ENCODE results near the gene MAP3K7. TPM values are rescaled to one million over a fixed set of nuclear protein-coding genes. Genes with fewer than 3 reads are reported as not detected.

Gene MAP3K7
- total RNA-seq, 2 donors from 2014 or later: 40.1 to 50.9 TPM

DNA sequence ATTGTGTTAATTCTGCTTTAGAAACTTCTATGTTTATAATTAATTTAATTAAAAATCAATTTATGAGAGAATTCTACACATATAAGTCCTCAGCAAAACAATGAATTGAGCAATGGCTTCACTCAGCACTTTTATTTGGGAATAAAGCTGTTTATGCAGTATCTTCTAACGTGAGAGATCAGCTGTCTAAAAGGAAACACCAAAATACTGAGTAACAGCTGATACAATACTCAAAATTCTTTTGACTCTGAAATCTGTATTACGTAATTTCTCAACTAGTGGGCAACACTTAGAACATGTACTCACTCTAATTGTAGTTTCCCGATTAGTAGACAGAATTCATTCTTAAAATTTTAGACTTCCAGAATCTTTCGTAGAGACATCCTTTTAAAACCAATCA, 49.8 kb downstream of the MAP3K7 start:
- Mint-ChIP-seq H3K27me3 (ENCODE audit: insufficient read depth) (no peaks in the 10 kb centered on the region), H3K9me3 (no peaks in the 10 kb centered on the region), H3K27ac (no peak overlapping the region), H3K4me3 (no peak overlapping the region), H3K36me3 (ENCODE audit: low read depth) (no peaks in the 10 kb centered on the region), H3K4me1 (peaks cover 12% of the 10 kb centered on the region)
- no peaks in the 10 kb centered on the region for H3K27me3 ChIP-seq (ENCODE audit: control insufficient read depth, insufficient read depth, low read length, poor library complexity, severe bottlenecking)
- H3K9me3 ChIP-seq (ENCODE audit: control insufficient read depth, low read length): no peaks in the 10 kb centered on the region
- TF ChIP-seq, protein P1, sequence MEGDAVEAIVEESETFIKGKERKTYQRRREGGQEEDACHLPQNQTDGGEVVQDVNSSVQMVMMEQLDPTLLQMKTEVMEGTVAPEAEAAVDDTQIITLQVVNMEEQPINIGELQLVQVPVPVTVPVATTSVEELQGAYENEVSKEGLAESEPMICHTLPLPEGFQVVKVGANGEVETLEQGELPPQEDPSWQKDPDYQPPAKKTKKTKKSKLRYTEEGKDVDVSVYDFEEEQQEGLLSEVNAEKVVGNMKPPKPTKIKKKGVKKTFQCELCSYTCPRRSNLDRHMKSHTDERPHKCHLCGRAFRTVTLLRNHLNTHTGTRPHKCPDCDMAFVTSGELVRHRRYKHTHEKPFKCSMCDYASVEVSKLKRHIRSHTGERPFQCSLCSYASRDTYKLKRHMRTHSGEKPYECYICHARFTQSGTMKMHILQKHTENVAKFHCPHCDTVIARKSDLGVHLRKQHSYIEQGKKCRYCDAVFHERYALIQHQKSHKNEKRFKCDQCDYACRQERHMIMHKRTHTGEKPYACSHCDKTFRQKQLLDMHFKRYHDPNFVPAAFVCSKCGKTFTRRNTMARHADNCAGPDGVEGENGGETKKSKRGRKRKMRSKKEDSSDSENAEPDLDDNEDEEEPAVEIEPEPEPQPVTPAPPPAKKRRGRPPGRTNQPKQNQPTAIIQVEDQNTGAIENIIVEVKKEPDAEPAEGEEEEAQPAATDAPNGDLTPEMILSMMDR (conservative IDR thresholded peaks at IDR 0.05): no peak
- H3K9ac ChIP-seq (ENCODE audit: extremely low read depth, low read length, poor library complexity, severe bottlenecking): no peak overlapping the region
- 87 to 92% methylated on average over 3 to 4 of the region's 4 CpGs for WGBS, 2 experiments (ENCODE audit: insufficient coverage in 1 of 2, insufficient read length in 1 of 2)
- H3K36me3 ChIP-seq (ENCODE audit: control insufficient read depth, insufficient read depth, low read length): peaks cover 37% of the 10 kb centered on the region
- H3K27ac ChIP-seq (ENCODE audit: low read depth, low read length): peak overlapping the region; percentile 64
- no peak for DNase-seq
- no peak overlapping the region for H3K4me3 ChIP-seq (ENCODE audit: low read length)
- H3K4me1 ChIP-seq (ENCODE audit: control insufficient read depth, insufficient read depth, low read length): peaks cover 9% of the 10 kb centered on the region

DNA sequence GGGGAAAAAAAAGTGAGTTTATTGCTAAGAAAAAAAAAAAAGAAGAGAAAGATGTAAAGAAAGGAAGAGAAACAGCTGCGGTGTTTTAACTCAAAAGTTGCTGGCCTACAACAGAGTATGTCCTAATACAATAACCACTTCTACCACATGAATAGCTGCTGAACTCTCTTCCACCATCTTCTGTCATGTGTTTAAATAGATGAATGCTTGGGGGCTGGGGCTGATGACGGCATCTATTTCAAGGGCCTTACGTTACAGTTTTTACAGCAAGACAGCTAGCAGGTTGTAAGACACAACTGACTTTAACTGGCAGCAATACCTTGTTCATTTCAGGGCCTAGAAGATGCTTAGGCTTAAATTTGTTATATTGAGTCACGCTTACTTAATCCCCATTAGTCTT, 50.4 kb downstream of the MAP3K7 start:
- TF ChIP-seq, protein P1 (conservative IDR thresholded peaks at IDR 0.05): no peak
- DNase-seq: no peak
- H3K36me3 ChIP-seq (ENCODE audit: control insufficient read depth, insufficient read depth, low read length): peaks cover 38% of the 10 kb centered on the region
- no peak overlapping the region for H3K4me3 Mint-ChIP-seq
- H3K27ac ChIP-seq (ENCODE audit: low read depth, low read length): peak overlapping the region; percentile 3
- H3K4me3 ChIP-seq (ENCODE audit: low read length): no peak overlapping the region
- H3K27me3 Mint-ChIP-seq (ENCODE audit: insufficient read depth): no peaks in the 10 kb centered on the region
- H3K4me1 ChIP-seq (ENCODE audit: control insufficient read depth, insufficient read depth, low read length): peaks cover 9% of the 10 kb centered on the region
- H3K9me3 Mint-ChIP-seq: no peaks in the 10 kb centered on the region
- H3K4me1 Mint-ChIP-seq: peaks cover 12% of the 10 kb centered on the region
- 62 to 97% methylated on average over 2 to 3 of the region's 4 CpGs for WGBS, 2 experiments (ENCODE audit: insufficient coverage in 1 of 2, insufficient read length in 1 of 2)
- no peaks in the 10 kb centered on the region for H3K27me3 ChIP-seq (ENCODE audit: control insufficient read depth, insufficient read depth, low read length, poor library complexity, severe bottlenecking)
- H3K9me3 ChIP-seq (ENCODE audit: control insufficient read depth, low read length): no peaks in the 10 kb centered on the region
- no peak overlapping the region for H3K27ac Mint-ChIP-seq
- H3K36me3 Mint-ChIP-seq (ENCODE audit: low read depth): no peaks in the 10 kb centered on the region
- no peak overlapping the region for H3K9ac ChIP-seq (ENCODE audit: extremely low read depth, low read length, poor library complexity, severe bottlenecking)

DNA sequence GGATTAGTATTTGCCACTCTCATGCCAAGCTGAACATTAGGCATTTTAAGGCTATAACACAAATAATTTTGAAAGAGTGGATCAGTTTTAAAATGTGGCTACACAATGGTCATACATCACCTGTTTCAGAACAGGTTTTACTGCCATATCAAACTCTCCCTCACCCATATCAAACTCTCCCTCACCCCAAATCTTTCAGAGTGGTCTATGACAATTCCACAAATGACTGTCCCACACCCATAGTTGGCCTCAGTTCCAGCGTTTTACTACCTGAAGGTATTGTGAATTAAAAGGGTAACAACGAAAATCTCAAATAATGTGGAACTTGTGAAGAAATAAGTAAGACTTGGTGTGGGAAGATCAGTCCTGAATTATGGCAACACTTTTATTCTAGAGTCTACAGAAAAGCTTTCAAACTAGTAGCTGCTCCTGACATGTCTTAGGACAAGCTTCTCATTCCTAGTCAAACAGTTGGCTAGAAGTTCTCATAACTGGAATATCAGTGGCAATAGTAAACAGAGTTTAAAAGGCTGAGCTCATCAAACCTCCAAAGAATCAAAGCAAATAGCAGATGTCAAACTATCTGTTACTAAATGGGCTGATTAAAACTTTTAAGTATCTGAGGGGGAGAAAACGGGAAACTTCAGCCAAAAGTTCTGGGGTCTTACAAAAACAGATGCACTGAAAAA, 52.4 kb downstream of the MAP3K7 start:
- TF ChIP-seq, protein P1 (conservative IDR thresholded peaks at IDR 0.05): no peak
- Histone ChIP-seq H3K9ac (ENCODE audit: extremely low read depth, low read length, poor library complexity, severe bottlenecking) (no peak overlapping the region), H3K27me3 (ENCODE audit: control insufficient read depth, insufficient read depth, low read length, poor library complexity, severe bottlenecking) (no peaks in the 10 kb centered on the region), H3K9me3 (ENCODE audit: control insufficient read depth, low read length) (no peaks in the 10 kb centered on the region), H3K4me3 (ENCODE audit: low read length) (no peak overlapping the region), H3K27ac (ENCODE audit: low read depth, low read length) (no peak overlapping the region), H3K4me1 (ENCODE audit: control insufficient read depth, insufficient read depth, low read length) (peaks cover 9% of the 10 kb centered on the region), H3K36me3 (ENCODE audit: control insufficient read depth, insufficient read depth, low read length) (peaks cover 43% of the 10 kb centered on the region)
- DNase-seq: no peak
- Mint-ChIP-seq H3K9me3 (no peaks in the 10 kb centered on the region), H3K36me3 (ENCODE audit: low read depth) (peaks cover 2% of the 10 kb centered on the region), H3K27me3 (ENCODE audit: insufficient read depth) (no peaks in the 10 kb centered on the region), H3K27ac (no peak overlapping the region), H3K4me3 (no peak overlapping the region), H3K4me1 (peaks cover 12% of the 10 kb centered on the region)
- WGBS, 2 experiments (ENCODE audit: insufficient coverage in 1 of 2, insufficient read length in 1 of 2): 89% methylated on average over 3 of the region's 3 CpGs; no CpG with 5 or more reads in 1 of the 2 experiments

All from endodermal cell (in vitro differentiated cells).